Gastroesophageal sphincter (tissue), 4 donors: Measurements from ENCODE around the gene GFOD2. TPM values are rescaled to one million over a fixed set of nuclear protein-coding genes. Genes with fewer than 3 reads are reported as not detected.

ENCODE experiments used
- ATAC-seq: fragments of 150-250 bp; one replicate; pipeline ENCODE4 v1.9.1; 2016; ENCODE audit warnings: mild to moderate bottlenecking, moderate library complexity
- H3K27ac ChIP-seq, 4 donors: fragments of 200-600 bp; sonication (generic) in 3 of 4; 1 replicate in 3 of 4; 2 replicates in 1 of 4; pipeline ENCODE4 v1.5.1; 2016 to 2019
- H3K27me3 ChIP-seq: fragments of 200-600 bp; sonication (generic); one replicate; pipeline ENCODE4 v1.5.1; 2019
- H3K36me3 ChIP-seq, 2 donors: fragments of 200-600 bp; sonication (generic); one replicate each; pipeline ENCODE4 v1.5.1; 2019; ENCODE audit warnings: control low read depth in 1 of 2
- H3K4me1 ChIP-seq, 3 donors: fragments of 200-600 bp; sonication (generic); 1 replicate in 2 of 3; 2 replicates in 1 of 3; pipeline ENCODE4 v1.5.1; 2016 to 2019; ENCODE audit warnings: control low read depth in 2 of 3
- H3K4me3 ChIP-seq, 2 donors: fragments of 200-600 bp; sonication (generic); one replicate each; pipeline ENCODE4 v1.5.1; 2019; ENCODE audit warnings: mild to moderate bottlenecking in 1 of 2, moderate library complexity in 1 of 2
- H3K9me3 ChIP-seq, 3 donors: fragments of 200-600 bp; sonication (generic); one replicate each; pipeline ENCODE4 v1.5.1; 2017 to 2019; ENCODE audit warnings: control low read depth in 2 of 3
- EP300 ChIP-seq: sonication (generic); formaldehyde crosslinking; IDR thresholded peaks from one replicate; pipeline ENCODE4 v1.6.1; 2017; ENCODE audit warnings: antibody characterized with exemption, mild to moderate bottlenecking
- POLR2A ChIP-seq, 2 donors: fragments of 450-650 bp; IDR thresholded peaks; one replicate each; pipeline ENCODE4 v1.6.1; 2017; ENCODE audit warnings: antibody characterized with exemption in 2 of 2, mild to moderate bottlenecking in 2 of 2, moderate library complexity in 1 of 2
- POLR2AphosphoS5 ChIP-seq: sonication (generic); formaldehyde crosslinking; IDR thresholded peaks from one replicate; pipeline ENCODE4 v1.6.1; 2017; ENCODE audit warnings: antibody characterized with exemption
- WGBS, 2 donors: methylation state at CpG; one replicate each; pipeline ENCODE4 v1.1.5; 2018; ENCODE audit warnings: low coverage in 1 of 2; 5-methylcytosine and 5-hydroxymethylcytosine counted together
- total RNA-seq, 4 donors: library from RNA; depleted of rRNA; stranded (reverse); fragments of >200 nt; gene quantifications; one replicate each; pipeline ENCODE4 v1.1.0, GENCODE V29; 2016
- TF ChIP-seq, protein P1 (sequence below), 4 experiments: fragments of 200-600 bp in 2 of 4; fragments of 450-650 bp in 2 of 4; sonication (generic) in 1 of 4; IDR thresholded peaks; one replicate each; pipeline ENCODE4 v1.5.1; 2017 to 2019; ENCODE audit warnings: antibody characterized with exemption in 4 of 4, mild to moderate bottlenecking in 2 of 4, moderate library complexity in 2 of 4

GFOD2 gene
- total RNA-seq, 4 donors from 2014 or later, result 16.3 to 24.9 (median 20.1) TPM

GRCh38 chr16:67666032-67666551 lies 53.0 kb downstream of the GFOD2 start:
- WGBS, 2 donors, result 0% methylated on average over 1 of the region's 46 CpGs; no CpG with 5 or more reads in 1 of the 2 donors

GRCh38 chr16:67665598-67665997 lies 53.5 kb downstream of the GFOD2 start:
- Histone ChIP-seq H3K27me3 (no peaks in the 10 kb centered on the region), H3K36me3 (peaks cover 0 to 31% of the 10 kb centered on the region in 2 donors), H3K9me3 (no peaks in the 10 kb centered on the region), H3K4me3 (peak overlapping the region; percentile 75 to 83), H3K27ac (peak overlapping the region in 2 of 4 donors; percentile 91 to 95), H3K4me1 (peaks cover 0 to 54% (median 29%) of the 10 kb centered on the region in 3 donors)
- no peak for ATAC-seq
- WGBS, 2 donors, result 53 to 78% methylated on average over 3 to 4 of the region's 5 CpGs
- no peak for TF ChIP-seq POLR2A (IDR thresholded peaks at IDR 0.05)
- TF ChIP-seq, protein P1, sequence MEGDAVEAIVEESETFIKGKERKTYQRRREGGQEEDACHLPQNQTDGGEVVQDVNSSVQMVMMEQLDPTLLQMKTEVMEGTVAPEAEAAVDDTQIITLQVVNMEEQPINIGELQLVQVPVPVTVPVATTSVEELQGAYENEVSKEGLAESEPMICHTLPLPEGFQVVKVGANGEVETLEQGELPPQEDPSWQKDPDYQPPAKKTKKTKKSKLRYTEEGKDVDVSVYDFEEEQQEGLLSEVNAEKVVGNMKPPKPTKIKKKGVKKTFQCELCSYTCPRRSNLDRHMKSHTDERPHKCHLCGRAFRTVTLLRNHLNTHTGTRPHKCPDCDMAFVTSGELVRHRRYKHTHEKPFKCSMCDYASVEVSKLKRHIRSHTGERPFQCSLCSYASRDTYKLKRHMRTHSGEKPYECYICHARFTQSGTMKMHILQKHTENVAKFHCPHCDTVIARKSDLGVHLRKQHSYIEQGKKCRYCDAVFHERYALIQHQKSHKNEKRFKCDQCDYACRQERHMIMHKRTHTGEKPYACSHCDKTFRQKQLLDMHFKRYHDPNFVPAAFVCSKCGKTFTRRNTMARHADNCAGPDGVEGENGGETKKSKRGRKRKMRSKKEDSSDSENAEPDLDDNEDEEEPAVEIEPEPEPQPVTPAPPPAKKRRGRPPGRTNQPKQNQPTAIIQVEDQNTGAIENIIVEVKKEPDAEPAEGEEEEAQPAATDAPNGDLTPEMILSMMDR (IDR thresholded peaks at IDR 0.05), result no peak

More at GRCh38 chr16:67666032-67666551, 53.0 kb downstream of the GFOD2 start:
- H3K36me3 ChIP-seq, result peaks cover 0 to 31% of the 10 kb centered on the region in 2 donors
- TF ChIP-seq EP300 (no peak), POLR2A (IDR thresholded peaks at IDR 0.05) (no peak), POLR2AphosphoS5 (no peak)
- TF ChIP-seq, protein P1 (IDR thresholded peaks at IDR 0.05), result no peak
- H3K27me3 ChIP-seq, result no peaks in the 10 kb centered on the region
- H3K4me1 ChIP-seq, result peaks cover 0 to 52% (median 29%) of the 10 kb centered on the region in 3 donors
- peak; percentile 6 for ATAC-seq
- H3K9me3 ChIP-seq, result no peaks in the 10 kb centered on the region
- H3K4me3 ChIP-seq, result peak overlapping the region; percentile 75 to 83
- peak overlapping the region; percentile 71 to 95 (median 92) for H3K27ac ChIP-seq

GRCh38 chr16:67664871-67665270 lies 54.2 kb downstream of the GFOD2 start:
- H3K4me1 ChIP-seq, result peaks cover 0 to 54% (median 29%) of the 10 kb centered on the region in 3 donors
- H3K27me3 ChIP-seq, result no peaks in the 10 kb centered on the region
- no peak overlapping the region for H3K4me3 ChIP-seq
- ATAC-seq, result no peak
- TF ChIP-seq POLR2AphosphoS5 (no peak), POLR2A (IDR thresholded peaks at IDR 0.05) (no peak), EP300 (no peak)
- TF ChIP-seq, protein P1 (IDR thresholded peaks at IDR 0.05), result no peak
- H3K36me3 ChIP-seq, result peaks cover 0 to 31% of the 10 kb centered on the region in 2 donors
- 96% methylated on average over 7 of the region's 7 CpGs; no CpG with 5 or more reads in 1 of the 2 donors for WGBS, 2 donors
- H3K9me3 ChIP-seq, result no peaks in the 10 kb centered on the region
- no peak overlapping the region for H3K27ac ChIP-seq

DNA sequence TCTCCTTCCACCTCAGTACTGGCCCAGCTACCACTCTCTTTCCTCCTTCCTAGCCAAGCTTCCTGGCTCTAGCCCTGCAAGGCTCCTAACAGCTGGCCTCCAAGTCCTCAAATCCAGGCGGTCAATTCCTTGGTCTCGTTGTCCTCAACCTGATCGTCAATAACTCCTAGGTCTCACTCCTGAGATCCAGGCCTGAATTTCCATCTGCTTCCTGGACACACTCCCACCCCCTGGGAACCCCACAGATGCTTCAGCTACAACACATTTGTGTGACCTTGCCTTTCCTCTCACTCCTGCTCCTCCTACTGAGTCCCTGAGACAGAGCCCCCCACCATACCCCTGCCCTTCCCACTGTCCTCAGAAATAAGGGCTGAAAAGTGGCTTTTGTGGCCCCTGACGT lies 54.9 kb downstream of the GFOD2 start:
- Histone ChIP-seq H3K27me3 (no peaks in the 10 kb centered on the region), H3K4me3 (no peak overlapping the region), H3K9me3 (no peaks in the 10 kb centered on the region), H3K36me3 (peaks cover 0 to 31% of the 10 kb centered on the region in 2 donors), H3K4me1 (peaks cover 0 to 59% (median 32%) of the 10 kb centered on the region in 3 donors), H3K27ac (no peak overlapping the region)
- no peak for TF ChIP-seq POLR2A (IDR thresholded peaks at IDR 0.05)
- TF ChIP-seq EP300, result no peak
- no peak for TF ChIP-seq POLR2AphosphoS5
- TF ChIP-seq, protein P1 (IDR thresholded peaks at IDR 0.05), result no peak
- 78 to 87% methylated on average over 4 of the region's 4 CpGs for WGBS, 2 donors
- ATAC-seq, result no peak

- Histone ChIP-seq H3K27me3 (no peaks in the 10 kb centered on the region), H3K4me3 (no peak overlapping the region), H3K27ac (no peak overlapping the region), H3K36me3 (peaks cover 0 to 31% of the 10 kb centered on the region in 2 donors), H3K9me3 (no peaks in the 10 kb centered on the region), H3K4me1 (peaks cover 0 to 63% (median 36%) of the 10 kb centered on the region in 3 donors)
- WGBS, 2 donors, result 100% methylated on average over 1 of the region's 6 CpGs; no CpG with 5 or more reads in 1 of the 2 donors
- TF ChIP-seq POLR2A (IDR thresholded peaks at IDR 0.05), result no peak
- TF ChIP-seq, protein P1 (IDR thresholded peaks at IDR 0.05), result no peak
- TF ChIP-seq EP300, result no peak
- TF ChIP-seq POLR2AphosphoS5, result no peak
- no peak for ATAC-seq
Measured at GRCh38 chr16:67663877-67664222, 55.3 kb downstream of the GFOD2 start.
